ENCODE data around the gene ABI3.
A peak's percentile ranks its signal among the peaks of the same experiment; 100 is the strongest.

Gene ABI3

DNA sequence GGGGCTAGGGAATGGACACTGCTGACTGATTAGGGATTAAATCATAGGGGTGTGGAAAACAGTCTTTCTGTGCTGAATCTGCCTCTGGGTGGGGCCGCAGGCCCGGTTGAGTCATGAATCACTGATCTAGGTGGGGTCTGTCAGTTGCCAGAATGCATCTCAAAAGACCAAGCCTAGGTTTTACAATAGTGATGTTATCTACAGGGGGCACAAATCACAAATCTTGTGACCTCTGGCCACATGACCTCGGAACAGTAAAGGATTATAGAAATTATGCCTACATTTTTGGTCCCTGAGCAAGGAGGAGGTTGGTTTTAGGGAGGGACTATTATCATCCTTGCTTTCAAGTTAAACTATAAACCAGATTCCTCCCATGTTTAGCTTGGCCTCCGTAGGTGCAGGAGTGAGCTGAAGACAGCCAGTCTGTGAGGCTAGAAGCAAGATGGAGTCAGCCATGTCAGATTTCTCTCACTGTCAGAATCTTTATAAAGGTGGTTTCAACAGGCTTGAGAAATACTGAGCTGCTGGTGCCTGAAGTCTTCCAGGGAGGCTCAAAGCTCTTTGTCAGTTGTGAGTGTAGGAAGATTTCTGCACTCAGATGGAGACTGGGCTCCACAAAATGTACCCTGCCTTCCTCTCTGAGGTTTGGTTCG is 13.0 kb upstream of the ABI3 start:
- no peak for DNase-seq

DNA sequence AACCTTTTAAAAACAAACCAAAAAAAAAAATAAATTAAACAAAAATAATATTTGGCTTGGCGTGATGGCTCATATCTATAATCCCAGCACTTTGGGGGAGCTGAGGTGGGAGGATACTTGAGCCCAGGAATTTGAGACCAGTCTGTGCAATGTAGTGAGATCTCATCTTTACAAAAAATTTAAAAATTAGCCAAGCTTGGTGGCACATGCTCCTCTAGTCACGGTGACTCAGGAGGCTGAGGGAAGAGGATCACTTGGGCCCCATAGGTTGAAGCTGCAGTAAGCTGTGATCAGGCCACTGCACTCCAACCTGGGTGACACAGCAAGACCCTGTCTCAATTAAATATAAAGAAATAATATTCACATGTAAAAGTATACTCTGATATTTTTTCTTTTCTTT is 12.3 kb upstream of the ABI3 start:
- no peak for DNase-seq

DNA sequence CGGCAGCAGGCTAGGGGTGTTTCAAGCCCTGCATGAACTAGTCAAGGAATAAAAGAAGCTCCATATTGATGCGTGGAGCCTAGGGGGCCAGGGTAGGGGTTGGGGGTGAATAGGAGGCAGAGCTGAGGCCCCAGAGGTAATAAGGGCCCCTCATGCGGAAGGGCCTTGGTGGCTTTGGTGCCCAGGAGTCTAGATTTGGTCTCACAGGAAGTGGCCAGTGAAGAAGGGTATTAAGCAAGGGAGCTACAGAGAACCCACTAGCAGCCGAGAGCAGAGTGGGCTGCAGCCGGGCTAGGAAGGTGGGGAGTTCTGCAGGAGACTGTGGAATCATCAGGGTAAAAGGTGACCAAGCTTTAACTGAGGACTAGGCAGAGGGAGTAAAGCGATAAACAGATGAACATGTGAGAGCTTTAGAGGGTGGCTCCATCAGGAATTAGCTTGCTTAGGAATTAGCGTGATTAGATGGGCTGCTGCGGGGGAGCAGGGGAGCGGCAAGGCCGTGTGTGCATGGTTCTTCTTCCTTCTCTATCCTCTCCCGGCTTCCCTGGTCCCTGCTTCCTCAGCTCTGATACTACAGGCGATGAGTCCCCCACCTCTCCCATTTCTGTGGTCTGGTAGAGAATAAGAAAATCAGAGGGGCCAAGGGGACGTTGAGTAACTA is 10.0 kb upstream of the ABI3 start:
- no peak for DNase-seq

DNA sequence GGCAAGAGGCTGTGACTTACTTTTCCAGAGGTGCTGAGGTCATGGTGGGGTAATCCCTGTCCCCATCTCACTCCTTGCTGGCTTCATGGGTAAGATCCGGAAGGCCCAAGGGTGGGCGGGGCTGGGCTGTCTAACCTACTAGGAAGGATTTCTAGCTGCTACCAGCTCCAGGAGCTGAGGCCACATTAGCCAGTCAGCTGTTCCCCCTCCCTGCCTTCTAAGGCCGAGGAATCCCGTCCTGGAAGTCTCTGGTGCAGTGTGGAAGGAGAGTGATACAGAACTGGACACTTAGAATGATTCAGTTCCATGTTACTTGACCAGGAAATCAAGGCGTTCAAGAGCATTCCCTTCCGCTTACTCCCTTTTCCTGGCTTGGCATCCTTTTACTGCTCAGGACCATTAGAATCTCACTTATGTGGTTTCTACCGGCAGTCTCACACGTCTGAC is 9.0 kb upstream of the ABI3 start:
- DNase-seq = no peak

DNA sequence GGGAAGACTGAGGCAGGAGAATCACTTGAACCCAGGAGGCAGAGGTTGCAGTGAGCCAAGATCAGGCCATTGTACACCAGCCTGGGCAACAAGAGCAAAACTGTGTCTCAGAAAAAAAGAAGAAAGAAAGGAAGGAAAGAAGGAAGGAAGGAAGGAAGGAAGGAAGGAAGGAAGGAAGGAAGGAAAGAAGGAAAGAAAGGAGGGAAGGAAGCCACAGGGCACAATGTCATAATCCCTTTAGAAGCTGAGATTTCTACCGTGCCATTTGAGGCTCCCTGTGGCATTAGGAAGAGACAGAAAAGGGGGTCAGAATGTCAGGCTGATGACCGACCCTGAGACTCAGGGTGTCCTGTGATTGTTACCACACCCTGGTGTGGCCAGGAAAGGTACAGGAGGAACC is 6.7 kb upstream of the ABI3 start:
- DNase-seq = no peak

DNA sequence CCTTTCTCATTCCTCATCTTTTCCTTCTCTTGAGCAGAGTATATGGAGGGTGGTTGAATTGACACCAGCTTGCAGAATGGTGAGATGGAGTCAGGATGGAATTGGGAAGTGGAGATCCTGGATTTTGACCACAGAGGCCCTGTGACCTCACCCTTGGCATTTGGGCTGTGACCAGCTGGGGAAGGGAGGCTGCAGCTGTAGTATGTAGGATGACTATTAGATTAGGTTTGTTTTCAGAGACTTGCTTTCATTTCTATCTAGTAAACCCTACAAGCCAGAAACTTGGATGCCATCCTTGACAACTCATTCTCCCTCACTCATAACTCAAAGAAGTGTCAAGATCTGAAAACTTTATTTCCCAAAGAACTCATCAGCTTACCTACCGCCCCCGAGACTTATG is 6.0 kb upstream of the ABI3 start:
- no peak for DNase-seq

DNA sequence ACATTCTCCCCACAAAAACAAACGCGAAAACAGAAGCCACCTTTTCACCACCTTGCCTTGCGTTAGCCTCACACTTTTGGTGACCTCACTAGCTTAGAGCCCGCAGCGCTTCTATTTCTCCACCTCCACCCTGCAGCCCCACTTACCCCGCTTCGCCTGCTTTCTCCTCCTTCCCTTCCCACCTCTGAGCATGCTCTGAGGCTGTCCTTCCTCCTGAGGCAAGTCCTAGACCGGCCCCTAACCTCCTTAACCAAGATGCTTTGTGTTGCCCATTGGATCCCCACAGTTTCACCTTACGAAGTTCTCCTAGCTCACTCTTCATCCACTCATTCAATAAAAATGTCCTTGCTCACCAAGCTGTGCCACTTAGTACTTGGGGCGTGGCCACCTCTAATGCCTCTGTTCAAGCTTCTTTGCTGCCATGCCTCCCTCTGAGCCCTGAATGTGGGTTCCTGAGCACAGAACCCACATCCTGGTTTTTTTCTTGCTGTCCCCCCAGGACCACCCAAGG is 1.4 kb upstream of the ABI3 start:
- DNase-seq = no peak

DNA sequence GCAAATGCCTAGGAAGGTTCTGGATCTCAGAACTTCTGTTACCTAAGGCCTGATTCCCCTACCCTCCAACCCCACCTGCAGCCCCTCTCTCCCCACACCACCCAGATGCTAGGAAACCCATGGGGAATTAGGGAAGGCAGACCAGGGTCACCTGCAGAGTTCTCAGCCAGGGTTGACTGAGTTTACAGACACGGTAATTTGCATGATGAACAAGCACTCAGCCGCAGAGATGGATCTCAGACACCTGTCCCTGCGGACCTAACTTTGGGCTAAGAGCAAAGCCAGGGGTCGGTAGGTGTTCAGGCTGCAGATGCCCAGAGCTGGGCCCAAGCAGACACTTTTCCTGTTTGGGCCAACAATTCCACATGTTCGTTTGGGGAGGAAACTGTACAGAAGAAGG is 2.9 kb downstream of the ABI3 start:
- DNase-seq = no peak

DNA sequence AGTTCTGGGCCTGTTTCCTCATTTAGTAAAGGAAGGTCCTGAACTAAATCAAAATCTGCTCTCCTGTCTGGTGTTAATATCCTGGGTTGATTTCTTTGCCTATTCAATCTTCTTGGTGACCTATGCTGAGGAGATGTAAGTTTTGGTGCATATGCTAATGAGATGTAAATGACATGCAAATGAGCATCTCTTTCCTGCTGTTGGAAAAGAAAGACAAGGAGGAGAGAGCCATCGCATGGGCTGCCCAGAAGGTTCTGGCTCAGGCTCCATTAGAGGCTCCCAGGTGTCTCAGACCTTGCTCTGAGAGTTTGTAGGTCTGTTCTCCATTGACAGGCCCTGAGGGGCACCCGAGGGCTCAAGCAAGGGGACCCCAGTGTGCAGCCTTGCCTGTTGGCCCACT is 3.3 kb downstream of the ABI3 start:
- no peak for DNase-seq

DNA sequence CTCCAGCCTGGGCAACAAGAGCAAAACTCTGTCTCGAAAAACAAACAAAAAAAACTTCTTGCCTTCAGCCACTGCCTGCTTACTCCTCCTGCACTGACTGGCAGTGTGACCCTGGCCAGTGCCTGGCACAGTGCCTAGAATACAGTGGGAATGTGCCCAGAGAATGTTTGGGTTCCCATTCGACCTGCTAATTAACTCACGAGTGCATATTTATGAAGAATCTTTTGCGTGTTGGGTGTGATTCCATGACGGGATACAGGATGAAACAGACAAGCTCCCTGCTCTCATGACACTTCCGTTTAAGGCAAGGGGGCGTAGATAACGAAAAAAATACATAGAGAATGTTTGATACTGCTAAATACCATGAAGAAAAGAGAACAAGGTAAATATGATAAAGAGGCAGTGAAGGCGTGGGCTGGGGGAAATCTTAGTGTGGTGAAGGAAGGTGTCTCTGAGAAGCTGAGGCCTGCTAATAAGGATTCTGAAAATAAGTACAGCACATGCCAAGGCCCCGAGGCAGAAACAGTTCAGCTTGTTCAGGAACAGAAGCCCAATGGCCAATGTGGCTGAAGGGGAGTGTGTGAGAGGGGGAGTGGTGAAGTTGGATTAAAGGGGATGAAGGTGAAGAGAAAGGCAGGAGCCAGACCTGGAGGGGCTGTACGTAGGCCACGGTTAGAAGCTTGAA is 4.3 kb downstream of the ABI3 start:
- no peak for DNase-seq

DNA sequence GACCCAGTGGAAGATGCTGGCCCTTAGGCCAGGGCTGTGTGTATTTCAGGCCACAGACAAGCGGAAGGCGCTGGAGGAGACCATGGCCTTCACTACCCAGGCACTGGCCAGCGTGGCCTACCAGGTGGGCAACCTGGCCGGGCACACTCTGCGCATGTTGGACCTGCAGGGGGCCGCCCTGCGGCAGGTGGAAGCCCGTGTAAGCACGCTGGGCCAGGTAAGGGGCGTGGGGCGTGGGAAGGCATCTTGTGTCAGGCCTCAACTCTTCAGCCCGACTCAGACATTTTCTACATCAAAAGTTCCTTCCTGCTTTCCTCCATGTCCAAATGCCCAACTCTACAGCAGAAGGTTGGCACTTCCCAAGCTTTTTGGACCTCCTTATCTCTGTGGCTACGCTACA is 6.0 kb downstream of the ABI3 start:
- DNase-seq = no peak

DNA sequence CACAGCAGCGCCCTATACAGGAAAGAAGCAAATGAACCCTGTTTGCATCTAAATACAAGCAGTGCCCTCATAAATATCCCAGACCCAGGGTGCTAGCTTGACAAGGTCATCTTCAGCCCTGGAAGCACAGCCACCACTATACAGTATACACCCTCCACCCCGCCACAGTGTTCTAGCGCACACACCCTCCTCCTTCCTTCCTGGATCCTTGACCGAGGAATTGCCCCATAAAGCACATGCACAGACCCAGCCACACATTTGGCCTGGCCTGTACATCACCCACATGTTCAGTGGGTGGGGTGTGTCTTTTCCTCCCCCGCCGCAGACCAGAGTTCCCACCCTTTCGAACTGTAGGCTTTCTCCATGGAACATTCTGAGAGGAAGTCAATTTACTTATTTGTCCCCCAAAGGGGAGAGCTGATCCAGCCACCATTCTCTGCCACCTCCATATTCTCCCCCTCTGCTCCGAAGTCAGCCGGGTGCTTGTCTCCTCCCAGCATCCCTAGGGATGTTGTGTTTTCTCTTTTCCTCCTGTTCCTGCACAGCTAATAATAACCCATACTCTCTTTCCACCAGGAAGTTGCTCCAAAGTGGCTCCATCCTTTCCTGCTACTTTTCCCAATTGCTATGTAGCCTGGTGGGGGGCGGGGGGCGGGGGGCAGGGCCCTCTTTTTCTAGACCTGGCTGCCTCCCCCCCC is 6.6 kb downstream of the ABI3 start:
- no peak for DNase-seq

DNA sequence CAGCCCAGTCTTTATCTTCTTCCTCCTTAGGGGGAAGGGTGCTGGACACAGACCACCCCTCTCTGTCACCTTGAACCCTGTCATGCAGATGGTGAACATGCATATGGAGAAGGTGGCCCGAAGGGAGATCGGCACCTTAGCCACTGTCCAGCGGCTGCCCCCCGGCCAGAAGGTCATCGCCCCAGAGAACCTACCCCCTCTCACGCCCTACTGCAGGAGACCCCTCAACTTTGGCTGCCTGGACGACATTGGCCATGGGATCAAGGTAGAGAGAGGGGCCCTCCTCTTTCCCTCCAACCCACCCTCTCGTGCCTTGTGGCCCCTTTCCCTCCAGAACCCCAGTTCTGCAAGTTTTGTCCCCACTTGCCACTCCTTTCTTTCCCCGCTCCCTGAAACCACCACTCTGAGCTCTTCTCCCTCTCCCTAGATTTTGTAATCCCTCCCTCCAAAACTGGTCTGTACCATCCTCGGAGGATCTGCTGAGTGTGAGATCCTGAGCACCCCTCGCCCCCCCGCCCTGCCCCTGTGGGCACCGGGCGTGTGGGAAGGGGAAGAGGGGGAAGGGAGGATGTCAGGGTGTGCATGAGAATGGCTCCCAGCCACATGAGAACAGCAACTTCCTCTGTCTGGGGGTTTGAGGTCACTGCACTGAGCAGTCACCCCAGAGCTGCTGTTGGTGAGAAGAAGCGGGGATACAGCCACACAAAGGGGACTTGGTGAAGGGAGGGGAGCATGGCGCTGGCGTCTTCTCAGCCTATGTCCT is 7.3 kb downstream of the ABI3 start:
- no peak for DNase-seq

DNA sequence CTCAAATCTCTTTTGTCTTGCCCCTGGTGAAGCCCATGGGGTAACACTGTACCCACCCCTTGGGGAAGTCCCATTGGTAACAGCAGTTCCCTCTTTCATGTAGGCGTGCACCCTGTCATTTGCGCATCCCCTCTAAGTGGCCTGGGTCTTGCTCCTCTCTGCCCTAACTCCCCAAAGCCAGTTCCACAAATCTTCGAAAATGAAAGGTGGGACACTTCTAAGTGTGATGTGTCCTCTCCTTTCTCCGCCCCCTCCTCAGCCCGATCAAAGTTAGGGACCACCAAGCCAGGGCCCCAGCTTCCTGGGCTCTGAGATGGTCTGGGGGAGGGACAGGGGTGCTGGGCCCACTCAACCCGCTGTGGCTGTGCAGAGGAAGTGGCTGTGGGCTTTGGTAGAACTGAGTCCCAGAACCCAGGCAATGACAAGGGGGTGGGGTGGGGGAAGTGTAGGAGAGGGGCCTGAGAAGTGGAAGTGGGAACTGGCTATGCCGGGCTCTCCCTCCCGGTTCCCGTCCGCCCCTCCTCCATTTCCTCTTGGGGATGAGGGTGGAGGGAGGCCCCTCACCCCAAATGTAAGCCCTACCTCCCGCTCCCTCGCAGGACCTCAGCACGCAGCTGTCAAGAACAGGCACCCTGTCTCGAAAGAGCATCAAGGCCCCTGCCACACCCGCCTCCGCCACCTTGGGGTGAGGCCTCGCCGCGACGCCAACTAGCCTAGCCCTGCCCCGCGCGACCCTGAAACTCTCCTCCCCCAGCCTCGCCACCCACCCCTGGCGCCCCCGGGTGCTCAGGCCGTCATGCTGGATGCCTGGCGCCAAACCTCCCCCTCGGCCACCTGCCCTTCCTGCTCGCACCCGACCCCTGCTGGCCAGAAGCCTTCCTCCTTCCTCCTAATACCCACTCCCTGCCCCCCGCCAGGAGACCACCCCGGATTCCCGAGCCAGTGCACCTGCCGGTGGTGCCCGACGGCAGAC is 8.7 kb downstream of the ABI3 start:
- no peak for DNase-seq

DNA sequence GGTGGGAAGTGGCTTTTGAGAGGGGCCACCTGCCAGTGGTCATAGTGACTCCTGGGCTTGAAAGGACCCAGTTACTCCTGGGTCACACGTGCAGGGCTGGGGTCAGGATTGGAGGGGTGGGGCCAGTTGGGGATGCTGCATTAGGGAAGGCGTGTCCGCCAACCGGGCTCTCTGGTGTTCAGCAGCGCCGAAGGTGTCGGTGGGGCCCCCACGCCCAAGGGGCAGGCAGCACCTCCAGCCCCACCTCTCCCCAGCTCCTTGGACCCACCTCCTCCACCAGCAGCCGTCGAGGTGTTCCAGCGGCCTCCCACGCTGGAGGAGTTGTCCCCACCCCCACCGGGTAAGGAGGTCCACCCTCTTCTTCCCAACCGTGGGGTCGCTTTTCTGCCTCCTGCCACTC is 9.5 kb downstream of the ABI3 start:
- no peak for DNase-seq

DNA sequence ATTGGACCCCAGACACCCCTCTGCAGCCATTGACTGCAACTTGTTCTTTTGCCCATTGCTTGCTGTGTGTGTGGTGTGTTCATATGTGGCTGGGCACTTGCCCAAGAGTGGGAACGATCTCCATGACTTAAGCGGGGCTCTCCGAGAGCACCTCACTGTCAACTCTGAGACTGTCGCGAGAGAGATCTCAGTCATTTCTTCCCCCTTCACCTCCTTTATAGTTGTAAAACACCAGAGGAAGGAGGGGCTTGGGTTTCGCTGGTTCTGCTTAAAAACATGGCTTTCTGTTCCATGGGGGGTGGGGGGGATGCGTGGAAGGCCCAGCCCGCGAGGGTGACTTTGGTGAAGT is 12.6 kb downstream of the ABI3 start:
- no peak for DNase-seq

DNA sequence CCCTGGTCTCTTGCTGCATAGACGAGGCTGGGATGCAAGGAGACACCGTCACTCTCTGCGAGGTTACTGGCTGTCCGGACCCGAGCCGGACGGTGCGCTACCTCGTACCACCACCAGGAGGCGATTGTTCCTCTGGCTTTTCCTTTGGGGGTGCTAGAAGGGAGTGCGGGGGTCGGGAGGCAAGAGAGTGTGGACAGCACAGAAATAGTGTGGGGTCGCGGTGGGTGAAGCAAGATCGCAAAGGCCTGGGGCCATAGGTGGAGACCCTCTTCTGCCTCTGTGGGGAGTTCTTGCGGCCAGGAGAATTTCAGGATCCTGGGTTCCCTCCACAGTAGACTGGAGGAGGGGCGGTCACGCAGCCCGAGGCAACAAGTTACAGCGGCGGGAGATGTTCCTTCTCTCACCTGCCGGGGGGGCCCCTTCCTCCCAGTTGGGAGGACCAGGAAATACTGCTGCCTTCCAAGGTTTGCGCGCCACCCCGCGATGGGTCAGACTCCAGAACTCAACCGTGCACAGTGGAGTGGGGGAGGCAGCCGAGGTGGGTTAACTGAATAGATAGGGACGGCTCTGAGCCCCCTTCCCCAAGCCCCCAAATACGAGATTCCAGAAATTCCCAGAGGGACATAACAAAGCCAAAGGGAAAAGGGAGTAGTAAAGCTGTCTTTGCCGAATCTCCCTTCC is 13.2 kb downstream of the ABI3 start:
- peak in 1 of 2 experiments; percentile 57 for DNase-seq

DNA sequence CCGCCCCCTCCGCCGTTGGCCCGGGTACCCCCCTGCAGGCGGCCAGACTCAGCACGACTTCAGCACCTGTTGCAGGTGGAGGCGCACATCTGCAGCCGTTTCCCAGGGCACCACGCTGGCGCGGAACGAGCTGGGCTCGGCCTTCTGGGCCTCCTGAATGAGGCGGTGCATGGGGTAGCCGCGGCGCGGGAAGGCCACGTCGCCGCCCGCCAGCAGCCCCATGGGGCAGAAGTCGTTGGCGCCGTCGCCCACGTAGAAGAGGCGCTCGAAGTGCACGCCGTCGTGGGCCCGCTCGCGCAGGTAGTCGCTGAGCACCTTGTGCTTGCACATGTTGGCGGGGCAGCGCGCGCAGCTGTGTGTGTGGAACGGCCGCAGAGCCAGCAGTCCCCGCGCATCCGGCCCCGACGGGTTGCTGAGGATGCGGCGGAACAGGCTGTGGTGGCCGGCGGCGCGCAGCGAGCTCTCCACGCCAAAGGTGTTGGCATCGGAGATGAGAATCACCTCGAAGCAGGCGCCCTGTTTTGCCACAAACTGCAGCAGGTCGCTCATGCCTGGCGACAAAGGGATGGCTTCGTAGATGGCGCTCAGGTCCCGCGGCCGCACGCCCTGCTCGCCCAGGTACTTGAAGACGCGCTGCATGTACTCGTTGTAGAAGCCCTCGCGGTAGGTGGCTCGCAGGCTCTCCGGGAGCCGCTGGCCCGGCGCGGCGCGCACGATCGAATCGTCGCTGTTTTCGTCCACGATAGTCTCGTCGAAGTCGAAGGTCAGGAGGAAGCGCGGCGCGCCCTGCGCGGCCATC is 13.9 kb downstream of the ABI3 start:
- DNase-seq = peak in 1 of 2 experiments; percentile 9

DNA sequence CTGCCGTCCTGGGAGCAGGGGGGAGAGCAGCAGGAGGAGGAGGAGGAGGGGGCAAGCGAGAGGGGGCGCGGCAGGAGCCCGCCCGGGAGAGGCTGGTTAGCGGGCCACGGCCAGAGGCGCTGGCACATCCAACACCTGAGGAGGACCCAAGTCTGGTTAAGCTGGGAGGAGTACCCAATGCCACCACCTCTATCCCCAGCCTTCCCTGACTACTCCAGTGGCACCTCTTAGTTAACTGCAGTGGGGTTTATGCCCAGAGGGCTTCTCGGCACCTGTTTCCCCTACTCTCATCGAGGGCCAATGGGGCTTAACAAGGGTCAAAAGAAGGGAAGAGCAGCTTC is 14.5 kb downstream of the ABI3 start:
- DNase-seq = no peak

DNA sequence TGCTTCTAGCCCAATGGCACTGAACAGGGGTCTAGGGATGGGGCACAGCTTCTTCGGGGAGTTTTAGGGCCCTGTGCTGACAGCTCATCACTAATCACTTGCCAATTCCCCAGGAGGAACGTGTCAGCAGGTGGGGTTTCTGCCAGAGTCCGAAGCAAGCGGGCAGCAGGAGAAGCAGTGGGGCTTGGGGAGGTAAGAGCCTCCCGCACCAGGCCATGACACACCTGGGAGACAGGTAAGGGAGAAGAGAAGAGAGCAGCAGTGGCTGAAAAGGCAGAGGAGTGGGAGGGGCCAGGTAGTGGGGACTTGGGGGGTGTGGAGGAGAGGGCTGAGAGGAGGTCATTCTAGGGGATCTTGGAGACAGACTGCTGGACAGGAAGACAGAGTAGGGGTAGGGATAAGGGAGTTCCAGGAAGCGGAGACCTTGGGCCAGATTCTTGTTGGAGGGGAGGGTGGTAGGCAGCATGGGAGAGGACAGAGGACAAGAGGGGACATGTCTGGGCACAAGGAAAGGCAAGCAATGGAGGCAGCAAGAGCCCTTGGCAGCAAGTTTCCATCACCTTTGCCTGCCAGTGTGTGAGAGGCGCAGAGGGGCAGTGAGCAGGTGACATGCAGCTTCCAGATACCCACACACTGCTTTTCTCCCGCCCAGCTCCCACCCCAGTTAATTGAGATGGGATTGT is 15.2 kb downstream of the ABI3 start:
- DNase-seq = no peak

Data from NCI-H1930 (cell line).